ENCODE results near the gene SNRNP200.

The SNRNP200 gene

GRCh38 chr2:96233436-96233835, 71.9 kb downstream of the SNRNP200 start:
- no peak for TF ChIP-seq CTCF (IDR thresholded peaks at IDR 0.05; ENCODE audit: low read depth, low read length)
- H3K4me3 ChIP-seq (replicated peaks in 1 of 2; ENCODE audit: low read depth in 2 of 2, low read length in 2 of 2) = no peak overlapping the region

GRCh38 chr2:96231316-96231715, 74.0 kb downstream of the SNRNP200 start:
- H3K4me3 ChIP-seq (replicated peaks in 1 of 2; ENCODE audit: low read depth in 2 of 2, low read length in 2 of 2) = no peak overlapping the region
- DNase-seq (ENCODE audit: low read depth in 2 of 2) = no peak
- TF ChIP-seq CTCF (IDR thresholded peaks at IDR 0.05; ENCODE audit: low read depth, low read length) = no peak

More at GRCh38 chr2:96233436-96233835, 71.9 kb downstream of the SNRNP200 start:
- DNase-seq (ENCODE audit: low read depth in 2 of 2) = no peak

- TF ChIP-seq CTCF (IDR thresholded peaks at IDR 0.05; ENCODE audit: low read depth, low read length) = no peak
- no peak for DNase-seq (ENCODE audit: low read depth in 2 of 2)
- no peak overlapping the region for H3K4me3 ChIP-seq (replicated peaks in 1 of 2; ENCODE audit: low read depth in 2 of 2, low read length in 2 of 2)
Measured at GRCh38 chr2:96225016-96225533, 80.3 kb downstream of the SNRNP200 start.
